Measurements from ENCODE around the gene SLC6A13.
"Not testable (repeated sequence)": the region's sequence is repeated elsewhere in the genome, so short reads cannot be mapped to it uniquely, and the experiment has no call there.

SLC6A13 gene

GRCh38 chr12:263574-263973 lies 938 bp upstream of the SLC6A13 start:
- peak; percentile 62 for DNase-seq

GRCh38 chr12:262113-262512 lies 523 bp downstream of the SLC6A13 start:
- DNase-seq: no peak

GRCh38 chr12:257521-258321 lies 4.9 kb downstream of the SLC6A13 start:
- DNase-seq: peak; percentile 70

- no peak for DNase-seq
Measured at GRCh38 chr12:256958-257357, 5.7 kb downstream of the SLC6A13 start.

GRCh38 chr12:256225-256624 lies 6.4 kb downstream of the SLC6A13 start:
- no peak for DNase-seq

GRCh38 chr12:254912-255311 lies 7.7 kb downstream of the SLC6A13 start:
- no peak for DNase-seq

- DNase-seq: no peak
Measured at GRCh38 chr12:254039-254438, 8.6 kb downstream of the SLC6A13 start.

- no peak for DNase-seq
Measured at GRCh38 chr12:253116-253831, 9.4 kb downstream of the SLC6A13 start.

GRCh38 chr12:252636-253035 lies 10.0 kb downstream of the SLC6A13 start:
- DNase-seq: no peak

- no peak for DNase-seq
Measured at GRCh38 chr12:247271-247670, 15.4 kb downstream of the SLC6A13 start.

GRCh38 chr12:243381-243780 lies 19.3 kb downstream of the SLC6A13 start:
- no peak for DNase-seq

GRCh38 chr12:242496-242895 lies 20.1 kb downstream of the SLC6A13 start:
- DNase-seq: no peak

- DNase-seq: no peak
Measured at GRCh38 chr12:241266-241665, 21.4 kb downstream of the SLC6A13 start.

GRCh38 chr12:240566-240965 lies 22.1 kb downstream of the SLC6A13 start:
- no peak for DNase-seq

GRCh38 chr12:238736-239398 lies 23.8 kb downstream of the SLC6A13 start:
- DNase-seq: no peak

- no peak for DNase-seq
Measured at GRCh38 chr12:238116-238515, 24.5 kb downstream of the SLC6A13 start.

- no peak for DNase-seq
Measured at GRCh38 chr12:237026-237815, 25.4 kb downstream of the SLC6A13 start.

- DNase-seq: no peak
Measured at GRCh38 chr12:236445-236844, 26.2 kb downstream of the SLC6A13 start.

- not testable (repeated sequence) for DNase-seq
Measured at GRCh38 chr12:235967-236366, 26.7 kb downstream of the SLC6A13 start.

GRCh38 chr12:234891-235415 lies 27.7 kb downstream of the SLC6A13 start:
- peak; percentile 19 for DNase-seq

GRCh38 chr12:234019-234418 lies 28.6 kb downstream of the SLC6A13 start:
- no peak for DNase-seq

GRCh38 chr12:233615-233968 lies 29.0 kb downstream of the SLC6A13 start:
- no peak for DNase-seq

Data from NCI-H82 (cell line).